ENCODE data around the gene ZNF341. TPM values are rescaled to one million over a fixed set of nuclear protein-coding genes. Genes with fewer than 3 reads are reported as not detected.

Gene ZNF341
- total and polyA plus RNA-seq, 4 donors: 2.1 to 4.3 (median 3.4) TPM

- ATAC-seq (ENCODE audit: insufficient read depth, low FRiP score) (no peak), DNase-seq (no peak)
- Histone ChIP-seq H3K4me3 (no peak overlapping the region), H3K27ac (ENCODE audit: low read depth in 1 of 2, low read length in 1 of 2) (peak overlapping the region in 1 of 2 donors; percentile 45), H3K27me3 (ENCODE audit: control insufficient read depth in 3 of 3, insufficient read depth in 3 of 3, low read length in 2 of 3) (no peaks in the 10 kb centered on the region), H3K9ac (ENCODE audit: insufficient read depth in 1 of 2, low read length in 2 of 2) (no peak overlapping the region), H3K36me3 (ENCODE audit: control insufficient read depth in 4 of 4, insufficient read depth in 4 of 4, low read length in 4 of 4) (no peaks in the 10 kb centered on the region), H3K4me1 (ENCODE audit: control insufficient read depth in 5 of 5, insufficient read depth in 5 of 5, low read length in 5 of 5) (no peaks in the 10 kb centered on the region), H3K9me3 (ENCODE audit: control insufficient read depth in 4 of 4, insufficient read depth in 3 of 4, low read length in 3 of 4) (no peaks in the 10 kb centered on the region)
- 71 to 82% methylated on average over 7 of the region's 7 CpGs for WGBS, 2 donors
- TF ChIP-seq CTCF (IDR thresholded peaks at IDR 0.05; ENCODE audit: control extremely low read depth, extremely low read depth): no peak
These were observed 6.1 kb upstream of the ZNF341 start for GRCh38 chr20:33725607-33726264.

GRCh38 chr20:33727115-33727479 is 4.7 kb upstream of the ZNF341 start:
- WGBS, 2 donors: 93 to 97% methylated on average over 5 of the region's 5 CpGs
- DNase-seq (no peak), ATAC-seq (ENCODE audit: insufficient read depth, low FRiP score) (no peak)
- no peaks in the 10 kb centered on the region for H3K9me3 ChIP-seq (ENCODE audit: control insufficient read depth in 4 of 4, insufficient read depth in 3 of 4, low read length in 3 of 4)
- no peak overlapping the region for H3K9ac ChIP-seq (ENCODE audit: insufficient read depth in 1 of 2, low read length in 2 of 2)
- H3K4me3 ChIP-seq: no peak overlapping the region
- H3K36me3 ChIP-seq (ENCODE audit: control insufficient read depth in 4 of 4, insufficient read depth in 4 of 4, low read length in 4 of 4): no peaks in the 10 kb centered on the region
- peaks cover 0 to 5% (median 0%) of the 10 kb centered on the region in 5 donors for H3K4me1 ChIP-seq (ENCODE audit: control insufficient read depth in 5 of 5, insufficient read depth in 5 of 5, low read length in 5 of 5)
- H3K27me3 ChIP-seq (ENCODE audit: control insufficient read depth in 3 of 3, insufficient read depth in 3 of 3, low read length in 2 of 3): no peaks in the 10 kb centered on the region
- no peak for TF ChIP-seq CTCF (IDR thresholded peaks at IDR 0.05; ENCODE audit: control extremely low read depth, extremely low read depth)
- no peak overlapping the region for H3K27ac ChIP-seq (ENCODE audit: low read depth in 1 of 2, low read length in 1 of 2)

- H3K9me3 ChIP-seq (ENCODE audit: control insufficient read depth in 4 of 4, insufficient read depth in 3 of 4, low read length in 3 of 4): no peaks in the 10 kb centered on the region
- ATAC-seq (ENCODE audit: insufficient read depth, low FRiP score): no peak
These were observed 4.0 kb upstream of the ZNF341 start for GRCh38 chr20:33727806-33728205.

More at GRCh38 chr20:33727806-33728205, 4.0 kb upstream of the ZNF341 start:
- H3K9ac ChIP-seq (ENCODE audit: insufficient read depth in 1 of 2, low read length in 2 of 2): no peak overlapping the region
- H3K27ac ChIP-seq (ENCODE audit: low read depth in 1 of 2, low read length in 1 of 2): no peak overlapping the region
- DNase-seq: no peak
- H3K4me1 ChIP-seq (ENCODE audit: control insufficient read depth in 5 of 5, insufficient read depth in 5 of 5, low read length in 5 of 5): peaks cover 0 to 7% (median 5%) of the 10 kb centered on the region in 5 donors
- H3K27me3 ChIP-seq (ENCODE audit: control insufficient read depth in 3 of 3, insufficient read depth in 3 of 3, low read length in 2 of 3): no peaks in the 10 kb centered on the region
- no peaks in the 10 kb centered on the region for H3K36me3 ChIP-seq (ENCODE audit: control insufficient read depth in 4 of 4, insufficient read depth in 4 of 4, low read length in 4 of 4)
- no peak overlapping the region for H3K4me3 ChIP-seq
- TF ChIP-seq CTCF (IDR thresholded peaks at IDR 0.05; ENCODE audit: control extremely low read depth, extremely low read depth): no peak
- WGBS, 2 donors: 94 to 97% methylated on average over 3 of the region's 3 CpGs

All from lung (tissue), 12 donors.